Liver (tissue), 3 donors: ENCODE data around the gene ANKRD44.

ENCODE experiments used
- ATF3 ChIP-seq: IDR thresholded peaks from 2 replicates; pipeline ENCODE4 v1.6.1; 2016; ENCODE audit warnings: antibody characterized with exemption
- CTCF ChIP-seq: fragments of 150-350 bp; IDR thresholded peaks from 2 replicates; pipeline ENCODE4 v1.5.1; 2017; ENCODE audit warnings: improper control_type of control experiment, low read depth, low read length; ENCODE audit not compliant: missing input control
- EGR1 ChIP-seq, 2 donors: IDR thresholded peaks; 2 replicates each; pipeline ENCODE4 v1.6.1; 2016 to 2018; ENCODE audit warnings: antibody characterized with exemption in 2 of 2, low read depth in 2 of 2
- GABPA ChIP-seq, 2 donors: IDR thresholded peaks in 1 of 2; conservative IDR thresholded peaks in 1 of 2; 2 replicates each; pipeline ENCODE4 v1.6.1; 2016; ENCODE audit warnings: antibody characterized with exemption in 2 of 2, mild to moderate bottlenecking in 1 of 2, moderate library complexity in 1 of 2
- HNF4A ChIP-seq, 2 donors: conservative IDR thresholded peaks; 2 replicates each; pipeline ENCODE4 v1.6.1; 2016; ENCODE audit warnings: antibody characterized with exemption in 2 of 2, mild to moderate bottlenecking in 2 of 2
- JUND ChIP-seq, 2 donors: IDR thresholded peaks; 2 replicates each; pipeline ENCODE4 v1.6.1; 2016; ENCODE audit warnings: antibody characterized with exemption in 2 of 2
- TAF1 ChIP-seq: conservative IDR thresholded peaks from 2 replicates; pipeline ENCODE4 v1.6.1; 2016; ENCODE audit warnings: antibody characterized with exemption, mild to moderate bottlenecking
- TF ChIP-seq, protein P1 (sequence below): IDR thresholded peaks from 2 replicates; pipeline ENCODE4 v1.6.1; 2016; ENCODE audit warnings: antibody characterized with exemption, mild to moderate bottlenecking
- TF ChIP-seq, protein P2 (sequence below): IDR thresholded peaks from 2 replicates; pipeline ENCODE4 v1.6.1; 2016; ENCODE audit warnings: antibody characterized with exemption
- donor health status: healthy.
- donor health status: healthy.

- TF ChIP-seq CTCF (no peak), EGR1 (IDR thresholded peaks at IDR 0.05; ENCODE audit: low read depth in 2 of 2) (no peak), TAF1 (no peak), JUND (IDR thresholded peaks at IDR 0.05) (no peak), ATF3 (no peak), GABPA (IDR thresholded peaks at IDR 0.05 in 1 of 2, conservative IDR thresholded peaks at IDR 0.05 in 1 of 2) (no peak), HNF4A (conservative IDR thresholded peaks at IDR 0.05) (no peak)
- TF ChIP-seq, protein P1, sequence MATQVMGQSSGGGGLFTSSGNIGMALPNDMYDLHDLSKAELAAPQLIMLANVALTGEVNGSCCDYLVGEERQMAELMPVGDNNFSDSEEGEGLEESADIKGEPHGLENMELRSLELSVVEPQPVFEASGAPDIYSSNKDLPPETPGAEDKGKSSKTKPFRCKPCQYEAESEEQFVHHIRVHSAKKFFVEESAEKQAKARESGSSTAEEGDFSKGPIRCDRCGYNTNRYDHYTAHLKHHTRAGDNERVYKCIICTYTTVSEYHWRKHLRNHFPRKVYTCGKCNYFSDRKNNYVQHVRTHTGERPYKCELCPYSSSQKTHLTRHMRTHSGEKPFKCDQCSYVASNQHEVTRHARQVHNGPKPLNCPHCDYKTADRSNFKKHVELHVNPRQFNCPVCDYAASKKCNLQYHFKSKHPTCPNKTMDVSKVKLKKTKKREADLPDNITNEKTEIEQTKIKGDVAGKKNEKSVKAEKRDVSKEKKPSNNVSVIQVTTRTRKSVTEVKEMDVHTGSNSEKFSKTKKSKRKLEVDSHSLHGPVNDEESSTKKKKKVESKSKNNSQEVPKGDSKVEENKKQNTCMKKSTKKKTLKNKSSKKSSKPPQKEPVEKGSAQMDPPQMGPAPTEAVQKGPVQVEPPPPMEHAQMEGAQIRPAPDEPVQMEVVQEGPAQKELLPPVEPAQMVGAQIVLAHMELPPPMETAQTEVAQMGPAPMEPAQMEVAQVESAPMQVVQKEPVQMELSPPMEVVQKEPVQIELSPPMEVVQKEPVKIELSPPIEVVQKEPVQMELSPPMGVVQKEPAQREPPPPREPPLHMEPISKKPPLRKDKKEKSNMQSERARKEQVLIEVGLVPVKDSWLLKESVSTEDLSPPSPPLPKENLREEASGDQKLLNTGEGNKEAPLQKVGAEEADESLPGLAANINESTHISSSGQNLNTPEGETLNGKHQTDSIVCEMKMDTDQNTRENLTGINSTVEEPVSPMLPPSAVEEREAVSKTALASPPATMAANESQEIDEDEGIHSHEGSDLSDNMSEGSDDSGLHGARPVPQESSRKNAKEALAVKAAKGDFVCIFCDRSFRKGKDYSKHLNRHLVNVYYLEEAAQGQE, result no peak
- TF ChIP-seq, protein P2, sequence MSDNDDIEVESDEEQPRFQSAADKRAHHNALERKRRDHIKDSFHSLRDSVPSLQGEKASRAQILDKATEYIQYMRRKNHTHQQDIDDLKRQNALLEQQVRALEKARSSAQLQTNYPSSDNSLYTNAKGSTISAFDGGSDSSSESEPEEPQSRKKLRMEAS, result no peak
These were observed 12.4 kb upstream of the ANKRD44 start for GRCh38 chr2:197322724-197323720.
